GM04503 (cell line): ENCODE data around the gene INAVA.
"Not testable (repeated sequence)": the region's sequence is repeated elsewhere in the genome, so short reads cannot be mapped to it uniquely, and the experiment has no call there.

Experiments used
- DNase-seq: peaks from one replicate; pipeline ENCODE4 v3.0.0-alpha.2; 2012; ENCODE audit warnings: low read depth

Gene INAVA

GRCh38 chr1:200899451-200899915 is 4.8 kb downstream of the INAVA start:
- no peak for DNase-seq

GRCh38 chr1:200899954-200900867 is 5.5 kb downstream of the INAVA start:
- no peak for DNase-seq

DNA sequence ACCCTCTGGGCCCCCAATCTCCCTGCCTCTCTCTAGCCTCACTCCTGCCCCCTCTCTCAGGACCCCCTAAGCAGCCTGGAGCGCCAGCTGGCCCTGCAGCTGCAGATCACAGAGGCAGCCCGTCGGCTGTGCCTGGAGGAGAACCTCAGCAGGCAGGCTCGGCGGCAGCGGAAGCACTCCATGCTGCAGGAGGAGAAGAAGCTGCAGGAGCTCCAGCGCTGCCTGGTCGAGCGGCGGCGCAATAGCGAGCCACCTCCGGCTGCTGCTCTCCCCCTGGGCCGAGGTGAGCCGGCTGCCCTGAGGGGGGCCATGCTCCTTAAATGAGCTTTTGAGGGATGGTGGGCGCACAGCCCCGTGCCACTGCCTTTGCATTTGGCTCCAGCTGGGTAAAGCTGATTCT is 6.2 kb downstream of the INAVA start:
- DNase-seq = no peak

- no peak for DNase-seq
These were observed 6.7 kb downstream of the INAVA start for GRCh38 chr1:200901350-200901749.

DNA sequence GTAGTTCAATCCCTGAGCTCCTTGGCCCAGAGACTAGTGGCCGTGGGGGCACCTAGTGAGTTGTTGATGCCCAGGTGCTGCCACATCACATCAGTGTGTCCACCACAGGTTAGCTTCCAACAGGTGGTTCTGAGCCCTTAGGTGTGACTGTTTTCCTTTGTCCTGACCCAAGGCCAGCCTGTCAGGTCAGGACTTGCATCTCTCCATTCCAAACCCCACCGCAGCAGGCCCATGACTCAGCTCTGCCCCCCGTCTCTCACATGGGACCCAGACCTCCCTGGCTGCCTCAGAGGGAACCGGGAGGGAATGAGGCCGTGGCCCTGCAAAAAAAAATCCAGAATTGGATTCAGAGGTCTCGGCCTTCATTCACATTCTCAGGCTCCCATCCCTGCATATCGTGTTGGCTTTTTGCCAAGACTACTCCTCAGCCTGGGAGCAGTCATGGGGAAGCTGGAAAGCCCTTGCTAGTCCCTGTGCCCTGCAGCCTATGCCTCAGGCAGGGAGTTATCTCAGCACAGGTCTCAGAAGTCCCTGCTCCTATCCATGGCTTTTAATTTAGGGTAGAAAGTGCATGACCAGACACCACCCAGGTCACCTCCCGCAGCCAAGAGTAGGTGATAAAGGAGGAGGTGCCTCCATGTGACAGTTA is 7.2 kb downstream of the INAVA start:
- no peak for DNase-seq

- DNase-seq = no peak
These were observed 9.1 kb downstream of the INAVA start for GRCh38 chr1:200903793-200904192.

GRCh38 chr1:200904772-200905171 is 10.1 kb downstream of the INAVA start:
- no peak for DNase-seq

DNA sequence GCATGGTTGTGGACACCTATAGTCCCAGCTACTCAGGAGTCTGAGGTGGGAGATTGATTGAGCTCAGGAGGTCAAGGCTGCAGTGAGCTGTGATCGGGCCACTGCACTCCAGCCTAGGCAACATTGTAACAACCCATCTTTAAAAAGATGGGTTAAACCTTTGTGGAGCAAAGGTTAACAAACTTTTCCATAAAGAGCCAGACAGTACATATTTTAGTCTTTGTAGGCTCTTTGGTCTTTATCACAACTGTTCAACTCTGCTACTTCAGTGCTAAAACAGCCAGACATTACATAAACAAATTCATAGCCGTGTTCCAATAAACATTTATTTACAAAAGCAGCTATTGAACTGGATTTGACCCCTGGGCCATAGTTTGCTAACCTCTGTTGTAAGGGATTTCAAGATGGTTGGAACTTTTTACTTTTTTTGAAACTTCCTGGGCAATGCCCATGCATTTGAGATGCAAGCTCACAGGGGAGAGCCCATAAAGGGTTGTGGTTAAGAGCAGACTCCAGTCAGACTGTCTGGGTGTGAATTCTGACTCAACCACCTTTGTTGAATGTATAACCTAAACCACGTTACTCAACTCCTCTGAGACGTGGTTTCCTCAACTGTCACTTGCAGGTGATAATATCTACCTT is 10.8 kb downstream of the INAVA start:
- no peak for DNase-seq

DNA sequence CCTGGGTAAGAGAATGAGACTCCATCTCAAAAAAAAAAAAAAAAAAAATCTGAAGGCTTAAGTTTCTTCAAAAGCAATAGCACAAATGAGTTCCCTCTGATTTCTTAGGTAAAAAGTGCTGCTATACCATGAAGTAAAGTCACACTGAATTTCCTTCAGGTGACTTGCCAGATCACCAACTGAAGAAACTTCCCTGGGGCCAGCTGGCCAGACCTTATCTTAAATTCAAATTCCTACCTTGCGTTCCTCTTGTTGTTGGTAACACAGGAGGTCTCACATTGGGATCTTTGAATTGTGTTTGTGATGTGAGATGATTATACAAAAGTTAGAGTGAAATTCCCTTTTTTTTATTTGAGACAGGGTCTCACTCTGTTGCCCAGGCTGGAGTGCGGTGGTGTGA is 11.8 kb downstream of the INAVA start:
- DNase-seq = no peak

DNA sequence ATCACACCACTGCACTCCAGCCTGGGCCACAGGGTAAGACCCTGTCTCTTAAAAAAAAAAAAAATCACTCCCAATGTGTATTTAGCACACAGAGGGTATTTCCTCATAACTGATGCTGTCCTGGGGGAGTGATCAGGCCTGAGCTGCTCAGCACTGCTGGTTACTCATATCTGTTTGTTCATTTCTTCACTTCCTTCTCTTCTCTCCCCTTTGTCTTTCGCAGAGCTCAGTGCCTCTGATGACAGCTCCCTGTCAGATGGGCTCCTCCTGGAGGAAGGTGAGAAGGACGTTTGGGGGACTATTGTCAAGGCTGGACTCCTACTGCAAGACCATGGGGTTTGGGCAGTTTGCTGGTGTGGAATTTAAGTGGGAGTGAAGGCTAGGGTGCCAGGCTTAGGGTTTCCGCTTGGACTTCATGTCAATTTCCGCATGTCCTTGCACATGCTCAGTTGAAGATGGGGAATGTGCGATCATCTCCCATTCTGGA is 13.0 kb downstream of the INAVA start:
- no peak for DNase-seq

- DNase-seq = no peak
These were observed 13.6 kb downstream of the INAVA start for GRCh38 chr1:200908191-200908868.

- DNase-seq = no peak
These were observed 14.4 kb downstream of the INAVA start for GRCh38 chr1:200909071-200909470.

DNA sequence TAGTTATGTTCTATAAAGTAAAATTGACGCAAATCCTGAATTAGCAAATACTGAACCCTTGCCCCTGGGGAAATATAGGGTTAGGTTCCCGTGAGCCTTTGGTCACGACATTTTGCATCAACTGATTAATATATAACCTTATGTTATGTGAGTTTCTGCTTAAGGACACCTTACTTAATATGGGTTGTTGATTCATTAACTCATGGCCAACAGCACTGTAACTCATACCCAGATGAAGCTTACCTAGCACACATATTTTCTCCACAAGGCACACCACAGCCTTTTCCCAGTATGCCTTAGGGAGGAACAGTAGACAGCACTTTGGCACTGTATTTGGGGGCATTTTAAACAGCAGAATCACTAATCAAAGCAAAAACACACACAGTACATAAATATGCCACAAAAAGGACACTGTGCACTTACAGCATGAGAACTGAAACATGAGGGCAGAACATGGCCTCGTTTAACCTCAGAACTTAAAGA is 15.1 kb downstream of the INAVA start:
- DNase-seq = no peak

DNA sequence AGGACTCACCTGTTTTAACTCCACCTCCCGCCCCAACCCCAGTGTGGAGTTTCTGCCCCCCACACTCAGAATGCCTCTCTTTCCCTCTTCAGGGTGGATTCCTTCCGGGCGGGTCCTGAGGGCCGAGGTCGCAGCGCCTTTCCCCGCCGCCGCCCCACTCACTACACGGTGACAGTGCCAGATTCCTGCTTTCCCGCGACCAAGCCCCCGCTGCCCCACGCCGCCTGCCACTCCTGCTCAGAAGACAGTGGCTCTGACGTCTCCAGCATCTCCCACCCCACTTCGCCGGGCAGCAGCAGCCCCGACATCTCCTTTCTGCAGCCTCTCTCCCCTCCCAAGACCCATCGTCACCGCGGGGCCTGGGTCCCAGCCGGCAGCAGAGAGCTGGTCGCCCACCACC is 16.7 kb downstream of the INAVA start:
- DNase-seq = no peak

DNA sequence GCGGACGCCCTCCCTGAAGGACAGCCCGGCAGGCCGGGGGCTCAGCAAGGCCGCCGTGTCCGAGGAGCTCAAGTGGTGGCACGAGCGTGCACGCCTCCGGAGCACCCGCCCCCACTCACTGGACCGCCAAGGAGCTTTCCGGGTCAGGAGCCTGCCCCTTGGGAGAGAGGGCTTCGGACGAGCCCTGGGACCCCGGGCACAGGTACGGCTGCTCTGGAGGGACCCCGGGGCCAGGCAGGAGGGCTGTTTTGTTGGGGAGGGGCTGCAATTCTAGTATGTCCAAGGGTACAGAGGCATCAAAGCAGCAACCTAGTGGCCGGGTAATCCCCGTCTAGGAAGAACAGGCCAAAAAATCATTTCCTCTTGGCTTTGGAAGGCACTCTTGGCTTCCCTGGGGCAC is 17.2 kb downstream of the INAVA start:
- not testable (repeated sequence) for DNase-seq

GRCh38 chr1:200912737-200913407 is 18.2 kb downstream of the INAVA start:
- no peak for DNase-seq

GRCh38 chr1:200916152-200916551 is 21.5 kb downstream of the INAVA start:
- no peak for DNase-seq

GRCh38 chr1:200916681-200917080 is 22.0 kb downstream of the INAVA start:
- DNase-seq = no peak

DNA sequence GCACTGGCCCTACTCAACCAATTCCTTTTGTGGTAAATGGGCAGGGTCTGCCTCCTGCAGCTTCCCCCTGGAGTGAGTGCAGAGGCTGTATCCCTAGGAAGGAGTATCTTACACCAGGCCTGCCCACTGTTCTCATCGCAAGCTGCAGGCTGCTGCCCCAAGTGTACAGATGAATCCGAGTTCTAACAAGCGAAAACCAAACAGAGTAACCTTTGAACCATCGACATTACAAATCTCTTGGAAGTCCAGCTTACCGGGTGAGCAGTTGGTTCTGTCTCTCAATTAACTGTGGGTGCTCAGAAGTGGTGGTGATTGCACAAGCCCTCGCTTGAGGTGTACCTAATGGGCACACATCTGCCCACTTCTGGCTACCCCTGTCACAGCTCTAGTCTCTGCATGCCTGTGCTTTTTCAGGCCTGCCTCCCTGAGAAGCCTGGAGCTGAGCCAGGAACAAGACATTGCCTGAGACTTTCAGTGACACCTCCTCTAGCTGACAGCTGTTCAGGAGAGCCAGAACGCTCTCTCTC is 22.7 kb downstream of the INAVA start:
- DNase-seq = no peak

- DNase-seq = no peak
These were observed 23.3 kb downstream of the INAVA start for GRCh38 chr1:200918006-200918405.

- DNase-seq = no peak
These were observed 24.7 kb downstream of the INAVA start for GRCh38 chr1:200919386-200919785.
